D341Med (cell line): ENCODE results near the gene CDC42BPG.
A peak's percentile ranks its signal among the peaks of the same experiment; 100 is the strongest.
"Not testable (repeated sequence)": the region's sequence is repeated elsewhere in the genome, so short reads cannot be mapped to it uniquely, and the experiment has no call there.

Experiments
- DNase-seq: peaks from one replicate; pipeline ENCODE4 v3.0.0; 2012; ENCODE audit warnings: low spot score

The CDC42BPG gene

GRCh38 chr11:64850979-64851567 is 6.6 kb upstream of the CDC42BPG start:
- DNase-seq: no peak

GRCh38 chr11:64849598-64850356 is 5.3 kb upstream of the CDC42BPG start:
- DNase-seq: no peak

- no peak for DNase-seq
These were observed 4.6 kb upstream of the CDC42BPG start for GRCh38 chr11:64848826-64849597.

- no peak for DNase-seq
These were observed 3.9 kb upstream of the CDC42BPG start for GRCh38 chr11:64848214-64848825.

- DNase-seq: peak; percentile 92
These were observed 2.7 kb upstream of the CDC42BPG start for GRCh38 chr11:64846998-64847666.

GRCh38 chr11:64845776-64846129 is 1.3 kb upstream of the CDC42BPG start:
- DNase-seq: not testable (repeated sequence)

GRCh38 chr11:64845129-64845775 is 799 bp upstream of the CDC42BPG start:
- no peak for DNase-seq

- DNase-seq: no peak
These were observed 645 bp downstream of the CDC42BPG start for GRCh38 chr11:64843686-64844329.

GRCh38 chr11:64842851-64843685 is 1.4 kb downstream of the CDC42BPG start:
- DNase-seq: no peak

- no peak for DNase-seq
These were observed 2.1 kb downstream of the CDC42BPG start for GRCh38 chr11:64842366-64842759.

GRCh38 chr11:64841592-64842365 is 2.7 kb downstream of the CDC42BPG start:
- DNase-seq: no peak

GRCh38 chr11:64839887-64840782 is 4.3 kb downstream of the CDC42BPG start:
- no peak for DNase-seq

GRCh38 chr11:64839335-64839734 is 5.1 kb downstream of the CDC42BPG start:
- no peak for DNase-seq

- no peak for DNase-seq
These were observed 5.7 kb downstream of the CDC42BPG start for GRCh38 chr11:64838600-64839334.

- no peak for DNase-seq
These were observed 6.5 kb downstream of the CDC42BPG start for GRCh38 chr11:64837887-64838351.

- no peak for DNase-seq
These were observed 7.9 kb downstream of the CDC42BPG start for GRCh38 chr11:64836448-64837072.
